ENCODE data around the gene FBXO17.

FBXO17 gene

GRCh38 chr19:39017026-39017425 lies 41.5 kb upstream of the FBXO17 start:
- TF ChIP-seq FOXP2 (optimal IDR thresholded peaks at IDR 0.05; ENCODE audit: borderline replicate concordance, extremely low read depth, extremely low read length, insufficient read depth) (no peak), REST (IDR thresholded peaks at IDR 0.05; ENCODE audit: insufficient read depth in 1 of 2, low read depth in 2 of 2, low read length in 2 of 2) (no peak), TAF1 (IDR thresholded peaks at IDR 0.05; ENCODE audit: borderline replicate concordance, insufficient read depth, low read length) (no peak), SIN3A (IDR thresholded peaks at IDR 0.05; ENCODE audit: borderline replicate concordance, insufficient read depth, low read length) (no peak), POLR2AphosphoS5 (IDR thresholded peaks at IDR 0.05; ENCODE audit: low read depth, low read length) (no peak)

- TF ChIP-seq SIN3A (IDR thresholded peaks at IDR 0.05; ENCODE audit: borderline replicate concordance, insufficient read depth, low read length) = no peak
- no peak for TF ChIP-seq POLR2AphosphoS5 (IDR thresholded peaks at IDR 0.05; ENCODE audit: low read depth, low read length)
- no peak for TF ChIP-seq FOXP2 (optimal IDR thresholded peaks at IDR 0.05; ENCODE audit: borderline replicate concordance, extremely low read depth, extremely low read length, insufficient read depth)
- no peak for TF ChIP-seq TAF1 (IDR thresholded peaks at IDR 0.05; ENCODE audit: borderline replicate concordance, insufficient read depth, low read length)
- TF ChIP-seq REST (IDR thresholded peaks at IDR 0.05; ENCODE audit: insufficient read depth in 1 of 2, low read depth in 2 of 2, low read length in 2 of 2) = no peak
These were observed 38.5 kb upstream of the FBXO17 start for GRCh38 chr19:39014037-39014436.

GRCh38 chr19:39009001-39009400 lies 33.5 kb upstream of the FBXO17 start:
- no peak for TF ChIP-seq FOXP2 (optimal IDR thresholded peaks at IDR 0.05; ENCODE audit: borderline replicate concordance, extremely low read depth, extremely low read length, insufficient read depth)
- no peak for TF ChIP-seq REST (IDR thresholded peaks at IDR 0.05; ENCODE audit: insufficient read depth in 1 of 2, low read depth in 2 of 2, low read length in 2 of 2)
- TF ChIP-seq POLR2AphosphoS5 (IDR thresholded peaks at IDR 0.05; ENCODE audit: low read depth, low read length) = no peak
- TF ChIP-seq TAF1 (IDR thresholded peaks at IDR 0.05; ENCODE audit: borderline replicate concordance, insufficient read depth, low read length) = no peak
- no peak for TF ChIP-seq SIN3A (IDR thresholded peaks at IDR 0.05; ENCODE audit: borderline replicate concordance, insufficient read depth, low read length)

DNA sequence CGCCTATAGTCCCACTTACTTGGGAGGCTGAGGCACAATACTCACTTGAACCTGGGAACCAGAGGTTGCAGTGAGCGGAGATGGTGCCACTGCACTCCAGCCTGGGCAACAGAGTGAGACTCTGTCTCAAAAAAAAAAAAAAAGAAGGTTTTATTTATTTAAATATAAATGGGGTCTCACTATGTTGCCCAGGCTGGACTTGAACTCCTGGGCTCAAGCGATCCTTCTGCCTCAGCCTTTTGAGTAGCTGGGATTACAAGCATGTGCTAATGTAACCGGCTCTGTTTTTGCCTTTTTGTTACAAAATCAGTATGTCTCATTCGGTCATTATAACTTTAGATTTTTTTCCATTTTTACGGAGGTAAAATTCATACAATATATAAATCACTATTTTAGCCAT lies 32.6 kb upstream of the FBXO17 start:
- TF ChIP-seq FOXP2 (optimal IDR thresholded peaks at IDR 0.05; ENCODE audit: borderline replicate concordance, extremely low read depth, extremely low read length, insufficient read depth) (no peak), REST (IDR thresholded peaks at IDR 0.05; ENCODE audit: insufficient read depth in 1 of 2, low read depth in 2 of 2, low read length in 2 of 2) (no peak), TAF1 (IDR thresholded peaks at IDR 0.05; ENCODE audit: borderline replicate concordance, insufficient read depth, low read length) (no peak), POLR2AphosphoS5 (IDR thresholded peaks at IDR 0.05; ENCODE audit: low read depth, low read length) (no peak), SIN3A (IDR thresholded peaks at IDR 0.05; ENCODE audit: borderline replicate concordance, insufficient read depth, low read length) (no peak)

- no peak for TF ChIP-seq FOXP2 (optimal IDR thresholded peaks at IDR 0.05; ENCODE audit: borderline replicate concordance, extremely low read depth, extremely low read length, insufficient read depth)
- TF ChIP-seq POLR2AphosphoS5 (IDR thresholded peaks at IDR 0.05; ENCODE audit: low read depth, low read length) = no peak
- TF ChIP-seq REST (IDR thresholded peaks at IDR 0.05; ENCODE audit: insufficient read depth in 1 of 2, low read depth in 2 of 2, low read length in 2 of 2) = no peak
- TF ChIP-seq TAF1 (IDR thresholded peaks at IDR 0.05; ENCODE audit: borderline replicate concordance, insufficient read depth, low read length) = no peak
- TF ChIP-seq SIN3A (IDR thresholded peaks at IDR 0.05; ENCODE audit: borderline replicate concordance, insufficient read depth, low read length) = no peak
These were observed 31.6 kb upstream of the FBXO17 start for GRCh38 chr19:39007096-39007495.

Data from PFSK-1 (cell line).